Activated CD8-positive, alpha-beta T cell treated with anti-CD3 and anti-CD28 coated beads for 36 hours (primary cell): ENCODE results near the gene TMEM98. TPM values are rescaled to one million over a fixed set of nuclear protein-coding genes. Genes with fewer than 3 reads are reported as not detected.

Experiments
- ATAC-seq: fragments of 200-7000 bp; cut with Tn5 transposase; one replicate; pipeline ENCODE4 v1.10.0; 2021; ENCODE audit warnings: mild to moderate bottlenecking, moderate library complexity
- CTCF ChIA-PET: fragments of 350-600 bp; sonication (Branson Sonifier 250); formaldehyde crosslinking; loops from one replicate; lab custom pipeline; 2021; ENCODE audit warnings: antibody characterized with exemption; lab: Charles Lee
- POLR2A ChIA-PET: fragments of 350-600 bp; sonication (Branson Sonifier 250); formaldehyde crosslinking; loops from one replicate; lab custom pipeline; 2021; ENCODE audit warnings: antibody characterized with exemption; lab: Charles Lee
- DNase-seq: peaks from one replicate; pipeline ENCODE4 v3.0.0-alpha.2; 2020
- H3K27ac Mint-ChIP-seq: one replicate; pipeline ENCODE4 v1.8.0; 2021; ENCODE audit warnings: mild to moderate bottlenecking, mixed read lengths
- H3K27me3 Mint-ChIP-seq: one replicate; pipeline ENCODE4 v1.8.0; 2021; ENCODE audit warnings: mixed read lengths
- H3K36me3 Mint-ChIP-seq: one replicate; pipeline ENCODE4 v1.8.0; 2021; ENCODE audit warnings: low read depth, mixed read lengths
- H3K4me1 Mint-ChIP-seq: one replicate; pipeline ENCODE4 v1.8.0; 2021; ENCODE audit warnings: low read depth, mixed read lengths
- H3K4me3 Mint-ChIP-seq: one replicate; pipeline ENCODE4 v1.8.0; 2021; ENCODE audit warnings: mild to moderate bottlenecking, moderate library complexity, mixed read lengths
- H3K9me3 Mint-ChIP-seq: one replicate; pipeline ENCODE4 v1.8.0; 2021; ENCODE audit warnings: mixed read lengths
- intact Hi-C: fragments of 100-400 bp; cut with micrococcal nuclease; formaldehyde crosslinking; loops from one replicate; pipeline ENCODE4 v1.10.0; 2022
- total RNA-seq, 2 experiments: library from RNA; stranded (reverse); gene quantifications; one replicate each; pipeline ENCODE4 v1.2.3, GENCODE V29; 2021
- TF ChIP-seq, protein P1 (sequence below): fragments of 200-600 bp; IDR thresholded peaks from one replicate; pipeline ENCODE4 v1.8.0; 2022; ENCODE audit warnings: antibody characterized with exemption, mild to moderate bottlenecking

TMEM98 gene, protein sequence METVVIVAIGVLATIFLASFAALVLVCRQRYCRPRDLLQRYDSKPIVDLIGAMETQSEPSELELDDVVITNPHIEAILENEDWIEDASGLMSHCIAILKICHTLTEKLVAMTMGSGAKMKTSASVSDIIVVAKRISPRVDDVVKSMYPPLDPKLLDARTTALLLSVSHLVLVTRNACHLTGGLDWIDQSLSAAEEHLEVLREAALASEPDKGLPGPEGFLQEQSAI
- total RNA-seq, result not detected

DNA sequence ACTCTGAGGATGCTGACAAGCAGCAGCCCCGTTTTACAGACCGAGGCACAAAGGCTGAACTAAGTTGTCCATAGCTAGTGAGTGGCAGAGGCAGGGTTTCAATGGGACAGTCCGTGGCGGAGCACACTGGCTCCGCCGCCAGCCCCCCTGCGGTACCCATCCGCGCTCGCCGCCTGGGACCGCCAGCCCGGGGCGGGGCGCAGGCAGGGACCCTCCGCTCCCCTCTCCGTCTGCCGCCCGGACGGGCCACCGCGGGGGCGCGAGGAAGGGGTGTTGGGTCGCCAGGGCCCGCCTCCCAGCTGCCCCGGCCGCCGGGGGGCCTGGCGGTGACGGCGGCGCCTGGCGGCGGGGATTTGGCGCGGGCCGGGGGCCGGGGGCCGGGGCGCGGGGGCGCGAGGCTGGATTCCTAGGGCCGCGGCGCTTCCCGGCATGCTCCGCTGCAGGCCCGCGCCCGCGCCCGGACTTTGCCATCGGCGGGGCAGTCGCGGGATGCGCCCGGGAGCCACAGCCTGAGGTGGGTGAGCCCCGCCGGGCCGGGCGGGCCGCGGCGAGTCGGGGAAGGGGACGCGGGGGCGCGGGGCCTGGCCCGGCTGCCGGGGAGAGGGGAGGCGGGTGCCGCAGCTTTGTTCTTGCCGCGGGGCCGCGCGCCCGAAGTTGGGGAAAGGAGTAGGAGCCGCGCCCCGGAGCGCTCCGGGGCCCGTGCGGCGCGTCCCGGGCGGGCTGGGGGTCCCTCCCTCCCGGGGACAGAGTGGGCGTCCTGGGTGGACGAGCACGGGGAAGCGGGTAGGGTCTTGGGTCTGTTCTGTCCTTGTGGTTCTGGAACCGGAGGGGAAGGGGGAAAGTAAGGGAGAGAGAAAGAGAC lies at the start of gene TMEM98:
TMEM98 (plus strand) TSS at position 430 of the 862 bp plus-strand sequence. CDS start 3,376 bp downstream, outside the sequence.
- peaks cover 4% of the 10 kb centered on the region for H3K4me1 Mint-ChIP-seq
- CTCF ChIA-PET, result interaction anchor here (1.1 to 3.6 kb wide), 4 partner anchors 9 to 145 kb away, joined by 3 to 15 read pairs (median 8); partner anchors contain the start of gene MYO1D
- DNase-seq (peak; percentile 7), ATAC-seq (peak; percentile 30)
- peaks cover 33% of the 10 kb centered on the region for H3K27me3 Mint-ChIP-seq
- no peak within 1 kb of the TSS for H3K27ac Mint-ChIP-seq
- no peaks in the 10 kb centered on the region for H3K9me3 Mint-ChIP-seq
- no peaks in the 10 kb centered on the region for H3K36me3 Mint-ChIP-seq
- intact Hi-C loops, result no loop called here
- POLR2A ChIA-PET, result interaction anchor here (1.3 kb wide), 1 partner anchor 8 kb away, joined by 3 read pairs; no protein-coding TSS in a partner anchor
- TF ChIP-seq, protein P1, sequence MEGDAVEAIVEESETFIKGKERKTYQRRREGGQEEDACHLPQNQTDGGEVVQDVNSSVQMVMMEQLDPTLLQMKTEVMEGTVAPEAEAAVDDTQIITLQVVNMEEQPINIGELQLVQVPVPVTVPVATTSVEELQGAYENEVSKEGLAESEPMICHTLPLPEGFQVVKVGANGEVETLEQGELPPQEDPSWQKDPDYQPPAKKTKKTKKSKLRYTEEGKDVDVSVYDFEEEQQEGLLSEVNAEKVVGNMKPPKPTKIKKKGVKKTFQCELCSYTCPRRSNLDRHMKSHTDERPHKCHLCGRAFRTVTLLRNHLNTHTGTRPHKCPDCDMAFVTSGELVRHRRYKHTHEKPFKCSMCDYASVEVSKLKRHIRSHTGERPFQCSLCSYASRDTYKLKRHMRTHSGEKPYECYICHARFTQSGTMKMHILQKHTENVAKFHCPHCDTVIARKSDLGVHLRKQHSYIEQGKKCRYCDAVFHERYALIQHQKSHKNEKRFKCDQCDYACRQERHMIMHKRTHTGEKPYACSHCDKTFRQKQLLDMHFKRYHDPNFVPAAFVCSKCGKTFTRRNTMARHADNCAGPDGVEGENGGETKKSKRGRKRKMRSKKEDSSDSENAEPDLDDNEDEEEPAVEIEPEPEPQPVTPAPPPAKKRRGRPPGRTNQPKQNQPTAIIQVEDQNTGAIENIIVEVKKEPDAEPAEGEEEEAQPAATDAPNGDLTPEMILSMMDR, result no peak
- peak within 1 kb of the TSS; percentile 46 for H3K4me3 Mint-ChIP-seq

- no peak for ATAC-seq
- ChIA-PET POLR2A (no interaction called here), CTCF (interaction anchor here (0.9 to 4.6 kb wide), 25 partner anchors 10 to 434 kb away, joined by 3 to 130 read pairs (median 11); partner anchors contain the start of gene PSMD11)
- intact Hi-C loops, result loop anchor here (5.0 kb wide), 1 partner anchor 96 kb away; no protein-coding TSS in a partner anchor
- Mint-ChIP-seq H3K36me3 (no peaks in the 10 kb centered on the region), H3K27me3 (peaks cover 2% of the 10 kb centered on the region), H3K4me3 (no peak overlapping the region), H3K9me3 (no peaks in the 10 kb centered on the region), H3K27ac (no peak overlapping the region), H3K4me1 (peaks cover 21% of the 10 kb centered on the region)
- no peak for DNase-seq
- TF ChIP-seq, protein P1, result no peak
These were observed 49.7 kb upstream of the TMEM98 start for GRCh38 chr17:32878211-32878610.

- POLR2A ChIA-PET, result no interaction called here
- H3K4me3 Mint-ChIP-seq, result no peak overlapping the region
- TF ChIP-seq, protein P1, result no peak
- ATAC-seq (no peak), DNase-seq (no peak)
- intact Hi-C loops, result loop anchor here (5.0 kb wide), 1 partner anchor 97 kb away; no protein-coding TSS in a partner anchor
- H3K9me3 Mint-ChIP-seq, result no peaks in the 10 kb centered on the region
- CTCF ChIA-PET, result interaction anchor here (4.1 to 4.6 kb wide), 2 partner anchors 57 to 99 kb away, joined by 23 to 130 read pairs; no protein-coding TSS in a partner anchor
- peaks cover 2% of the 10 kb centered on the region for H3K27me3 Mint-ChIP-seq
- peaks cover 21% of the 10 kb centered on the region for H3K4me1 Mint-ChIP-seq
- no peak overlapping the region for H3K27ac Mint-ChIP-seq
- H3K36me3 Mint-ChIP-seq, result no peaks in the 10 kb centered on the region
These were observed 48.8 kb upstream of the TMEM98 start for GRCh38 chr17:32879134-32879533.

- POLR2A ChIA-PET, result no interaction called here
- CTCF ChIA-PET, result interaction anchor here (0.6 to 1.6 kb wide), 4 partner anchors 27 to 419 kb away, joined by 3 to 5 read pairs (median 3); no protein-coding TSS in a partner anchor
- TF ChIP-seq, protein P1, result no peak
- Mint-ChIP-seq H3K36me3 (no peaks in the 10 kb centered on the region), H3K4me3 (no peak overlapping the region), H3K27me3 (peaks cover 7% of the 10 kb centered on the region), H3K27ac (no peak overlapping the region), H3K4me1 (peaks cover 17% of the 10 kb centered on the region), H3K9me3 (no peaks in the 10 kb centered on the region)
- DNase-seq, result no peak
- intact Hi-C loops, result no loop called here
- no peak for ATAC-seq
These were observed 47.1 kb upstream of the TMEM98 start for GRCh38 chr17:32880671-32881453.
